GM10266 (cell line): ENCODE measurements around the gene C5orf46.
A peak's percentile ranks its signal among the peaks of the same experiment; 100 is the strongest.

Experiments used
- DNase-seq: peaks from one replicate; pipeline ENCODE4 v3.0.0; 2012; ENCODE audit errors: extremely low spot score
- CTCF ChIP-seq: IDR thresholded peaks from 2 replicates; pipeline ENCODE4 v1.5.1; 2012; ENCODE audit warnings: mild to moderate bottlenecking, low read depth; ENCODE audit not compliant: control insufficient read depth, insufficient read depth; ENCODE audit errors: missing control alignments

C5orf46 gene

GRCh38 chr5:147863454-147864158 lies 42.7 kb downstream of the C5orf46 start:
- DNase-seq: no peak
- TF ChIP-seq CTCF: no peak

- DNase-seq: no peak
- no peak for TF ChIP-seq CTCF
Measured at GRCh38 chr5:147860641-147861025, 45.7 kb downstream of the C5orf46 start.

- DNase-seq: no peak
- TF ChIP-seq CTCF: no peak
Measured at GRCh38 chr5:147859962-147860640, 46.2 kb downstream of the C5orf46 start.

GRCh38 chr5:147858565-147858964 lies 47.8 kb downstream of the C5orf46 start:
- DNase-seq: no peak
- TF ChIP-seq CTCF: no peak

GRCh38 chr5:147857302-147858129 lies 48.8 kb downstream of the C5orf46 start:
- peak; percentile 87 for TF ChIP-seq CTCF
- peak; percentile 35 for DNase-seq

- TF ChIP-seq CTCF: no peak
Measured at GRCh38 chr5:147856801-147857200, 49.5 kb downstream of the C5orf46 start.

More at GRCh38 chr5:147856801-147857200, 49.5 kb downstream of the C5orf46 start:
- no peak for DNase-seq
